ENCODE measurements around the gene RFX2.

- TF ChIP-seq YY1 (IDR thresholded peaks at IDR 0.05; ENCODE audit: insufficient read depth, insufficient read length) (no peak), SUZ12 (IDR thresholded peaks at IDR 0.05; ENCODE audit: extremely low read depth, insufficient read depth, insufficient read length) (no peak)
Measured at GRCh38 chr19:6014551-6015135, 95.7 kb downstream of the RFX2 start.

Measured in NT2/D1 (cell line).